ENCODE data around the gene MTOR. TPM values are rescaled to one million over a fixed set of nuclear protein-coding genes. Genes with fewer than 3 reads are reported as not detected.
"Not testable (repeated sequence)": the region's sequence is repeated elsewhere in the genome, so short reads cannot be mapped to it uniquely, and the experiment has no call there.

Gene MTOR
- total and polyA plus RNA-seq, 4 donors, result 15.1 to 36.6 (median 26.9) TPM

DNA sequence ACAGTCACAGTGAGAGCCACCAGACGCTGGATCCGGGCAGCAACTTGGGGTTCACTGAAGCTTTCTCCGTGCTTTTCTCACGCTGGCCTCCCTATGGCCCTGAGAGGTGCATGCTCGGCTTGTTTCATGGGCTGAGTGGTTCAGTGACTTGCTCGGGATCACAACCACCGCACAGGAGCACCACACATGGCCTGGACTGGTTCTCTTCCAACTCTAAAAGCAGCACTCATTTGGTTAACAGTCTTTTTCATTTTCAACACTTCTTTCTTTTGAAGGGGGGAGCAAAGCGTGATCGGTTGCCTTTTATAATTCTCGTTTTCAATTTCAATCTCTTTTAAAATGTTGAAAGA lies 36.8 kb upstream of the MTOR start:
- DNase-seq (no peak), ATAC-seq (ENCODE audit: insufficient read depth, low FRiP score) (no peak)
- H3K9ac ChIP-seq (ENCODE audit: insufficient read depth in 1 of 2, low read length in 2 of 2), result no peak overlapping the region
- H3K27me3 ChIP-seq (ENCODE audit: control insufficient read depth in 3 of 3, insufficient read depth in 3 of 3, low read length in 2 of 3), result no peaks in the 10 kb centered on the region
- WGBS, 2 donors, result 57 to 77% methylated on average over 10 of the region's 10 CpGs
- H3K36me3 ChIP-seq (ENCODE audit: control insufficient read depth in 4 of 4, insufficient read depth in 4 of 4, low read length in 4 of 4), result peaks cover 3 to 11% (median 7%) of the 10 kb centered on the region in 4 donors
- TF ChIP-seq, protein P1, sequence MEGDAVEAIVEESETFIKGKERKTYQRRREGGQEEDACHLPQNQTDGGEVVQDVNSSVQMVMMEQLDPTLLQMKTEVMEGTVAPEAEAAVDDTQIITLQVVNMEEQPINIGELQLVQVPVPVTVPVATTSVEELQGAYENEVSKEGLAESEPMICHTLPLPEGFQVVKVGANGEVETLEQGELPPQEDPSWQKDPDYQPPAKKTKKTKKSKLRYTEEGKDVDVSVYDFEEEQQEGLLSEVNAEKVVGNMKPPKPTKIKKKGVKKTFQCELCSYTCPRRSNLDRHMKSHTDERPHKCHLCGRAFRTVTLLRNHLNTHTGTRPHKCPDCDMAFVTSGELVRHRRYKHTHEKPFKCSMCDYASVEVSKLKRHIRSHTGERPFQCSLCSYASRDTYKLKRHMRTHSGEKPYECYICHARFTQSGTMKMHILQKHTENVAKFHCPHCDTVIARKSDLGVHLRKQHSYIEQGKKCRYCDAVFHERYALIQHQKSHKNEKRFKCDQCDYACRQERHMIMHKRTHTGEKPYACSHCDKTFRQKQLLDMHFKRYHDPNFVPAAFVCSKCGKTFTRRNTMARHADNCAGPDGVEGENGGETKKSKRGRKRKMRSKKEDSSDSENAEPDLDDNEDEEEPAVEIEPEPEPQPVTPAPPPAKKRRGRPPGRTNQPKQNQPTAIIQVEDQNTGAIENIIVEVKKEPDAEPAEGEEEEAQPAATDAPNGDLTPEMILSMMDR (IDR thresholded peaks at IDR 0.05; ENCODE audit: control extremely low read depth, extremely low read depth), result no peak
- H3K27ac ChIP-seq (ENCODE audit: low read depth in 1 of 2, low read length in 1 of 2), result no peak overlapping the region
- H3K4me1 ChIP-seq (ENCODE audit: control insufficient read depth in 5 of 5, insufficient read depth in 5 of 5, low read length in 5 of 5), result peaks cover 0 to 4% (median 0%) of the 10 kb centered on the region in 5 donors
- H3K9me3 ChIP-seq (ENCODE audit: control insufficient read depth in 4 of 4, insufficient read depth in 3 of 4, low read length in 3 of 4), result peaks cover 0 to 1% (median 0%) of the 10 kb centered on the region in 4 donors
- no peak overlapping the region for H3K4me3 ChIP-seq

DNA sequence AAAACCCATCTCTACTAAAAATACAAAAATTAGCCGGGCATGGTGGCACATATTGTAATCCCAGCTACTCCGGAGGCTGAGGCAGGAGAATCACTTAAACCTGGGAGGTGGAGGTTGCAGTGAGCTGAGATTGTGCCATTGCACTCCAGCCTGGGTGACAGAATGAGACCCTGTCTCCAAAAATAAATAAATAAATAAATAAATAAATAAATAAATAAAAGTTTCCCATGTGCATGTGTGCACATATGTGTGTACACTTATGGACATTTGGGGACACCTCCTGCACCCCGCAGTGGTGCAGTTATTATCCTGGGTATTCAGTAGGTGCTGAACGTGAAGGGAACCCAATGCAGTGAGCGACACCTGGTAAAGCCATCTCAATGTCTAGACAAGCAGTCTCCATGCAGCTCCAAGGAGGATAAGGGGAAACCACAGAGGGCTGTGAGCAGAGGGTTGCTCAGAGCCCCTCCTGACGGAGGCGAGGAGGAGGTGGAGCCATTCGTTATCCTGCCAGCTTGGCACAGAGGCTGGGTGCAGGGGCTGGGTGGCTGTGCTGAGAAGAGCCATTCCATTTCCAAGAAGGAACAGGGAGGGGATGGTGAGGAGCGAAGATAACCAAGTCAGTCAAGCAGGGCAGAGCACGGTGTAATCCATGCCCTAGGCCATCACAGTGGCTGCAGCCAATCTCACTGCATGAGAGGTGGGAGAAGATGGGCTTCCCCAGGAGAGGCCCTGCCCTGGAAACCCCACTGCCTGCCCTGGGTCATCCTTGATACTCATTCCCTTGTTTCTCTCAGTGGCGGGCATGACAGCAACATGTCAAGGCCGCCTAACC lies 36.3 kb upstream of the MTOR start:
- H3K27ac ChIP-seq (ENCODE audit: low read depth in 1 of 2, low read length in 1 of 2), result no peak overlapping the region
- WGBS, 2 donors, result 77 to 82% methylated on average over 12 of the region's 12 CpGs
- no peak overlapping the region for H3K9ac ChIP-seq (ENCODE audit: insufficient read depth in 1 of 2, low read length in 2 of 2)
- TF ChIP-seq, protein P1 (IDR thresholded peaks at IDR 0.05; ENCODE audit: control extremely low read depth, extremely low read depth), result no peak
- H3K4me3 ChIP-seq, result no peak overlapping the region
- DNase-seq (no peak), ATAC-seq (ENCODE audit: insufficient read depth, low FRiP score) (no peak)
- H3K9me3 ChIP-seq (ENCODE audit: control insufficient read depth in 4 of 4, insufficient read depth in 3 of 4, low read length in 3 of 4), result no peaks in the 10 kb centered on the region
- no peaks in the 10 kb centered on the region for H3K27me3 ChIP-seq (ENCODE audit: control insufficient read depth in 3 of 3, insufficient read depth in 3 of 3, low read length in 2 of 3)
- peaks cover 0 to 4% (median 0%) of the 10 kb centered on the region in 5 donors for H3K4me1 ChIP-seq (ENCODE audit: control insufficient read depth in 5 of 5, insufficient read depth in 5 of 5, low read length in 5 of 5)
- H3K36me3 ChIP-seq (ENCODE audit: control insufficient read depth in 4 of 4, insufficient read depth in 4 of 4, low read length in 4 of 4), result peaks cover 3 to 12% (median 7%) of the 10 kb centered on the region in 4 donors

DNA sequence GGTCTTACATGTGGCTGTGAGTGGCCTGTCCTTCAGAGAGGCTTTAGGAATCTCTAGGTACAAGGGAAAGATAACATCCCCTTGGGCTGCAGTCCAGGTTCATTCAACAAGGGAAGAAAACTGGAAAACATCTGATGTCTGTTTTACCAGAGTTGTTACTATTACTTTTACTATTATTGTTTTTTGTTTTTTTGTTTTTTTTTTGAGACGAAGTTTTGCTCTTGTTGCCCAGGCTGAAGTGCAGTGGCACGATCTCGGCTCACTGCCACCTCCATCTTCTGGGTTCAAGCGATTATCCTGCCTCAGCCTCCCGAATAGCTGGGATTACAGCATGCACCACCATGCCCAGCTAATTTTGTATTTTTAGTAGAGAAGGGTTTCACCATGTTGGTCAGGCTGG lies 35.4 kb upstream of the MTOR start:
- peaks cover 3 to 17% (median 7%) of the 10 kb centered on the region in 4 donors for H3K36me3 ChIP-seq (ENCODE audit: control insufficient read depth in 4 of 4, insufficient read depth in 4 of 4, low read length in 4 of 4)
- not testable (repeated sequence) for DNase-seq; H3K27ac ChIP-seq (ENCODE audit: low read depth in 1 of 2, low read length in 1 of 2); H3K9ac ChIP-seq (ENCODE audit: insufficient read depth in 1 of 2, low read length in 2 of 2); H3K4me1 ChIP-seq (ENCODE audit: control insufficient read depth in 5 of 5, insufficient read depth in 5 of 5, low read length in 5 of 5); H3K4me3 ChIP-seq; H3K27me3 ChIP-seq (ENCODE audit: control insufficient read depth in 3 of 3, insufficient read depth in 3 of 3, low read length in 2 of 3); H3K9me3 ChIP-seq (ENCODE audit: control insufficient read depth in 4 of 4, insufficient read depth in 3 of 4, low read length in 3 of 4); ATAC-seq (ENCODE audit: insufficient read depth, low FRiP score)
- WGBS, 2 donors, result 98% methylated on average over 5 of the region's 5 CpGs

- no peak overlapping the region for H3K4me3 ChIP-seq
- 97 to 98% methylated on average over 2 of the region's 2 CpGs for WGBS, 2 donors
- peaks cover 3 to 20% (median 7%) of the 10 kb centered on the region in 4 donors for H3K36me3 ChIP-seq (ENCODE audit: control insufficient read depth in 4 of 4, insufficient read depth in 4 of 4, low read length in 4 of 4)
Observed at GRCh38 chr1:11295905-11296304, 33.6 kb upstream of the MTOR start.

More at GRCh38 chr1:11295905-11296304, 33.6 kb upstream of the MTOR start:
- Histone ChIP-seq H3K27ac (ENCODE audit: low read depth in 1 of 2, low read length in 1 of 2) (no peak overlapping the region), H3K4me1 (ENCODE audit: control insufficient read depth in 5 of 5, insufficient read depth in 5 of 5, low read length in 5 of 5) (peaks cover 0 to 5% (median 0%) of the 10 kb centered on the region in 5 donors), H3K9ac (ENCODE audit: insufficient read depth in 1 of 2, low read length in 2 of 2) (no peak overlapping the region), H3K27me3 (ENCODE audit: control insufficient read depth in 3 of 3, insufficient read depth in 3 of 3, low read length in 2 of 3) (no peaks in the 10 kb centered on the region), H3K9me3 (ENCODE audit: control insufficient read depth in 4 of 4, insufficient read depth in 3 of 4, low read length in 3 of 4) (no peaks in the 10 kb centered on the region)
- TF ChIP-seq, protein P1 (IDR thresholded peaks at IDR 0.05; ENCODE audit: control extremely low read depth, extremely low read depth), result no peak
- DNase-seq (no peak), ATAC-seq (ENCODE audit: insufficient read depth, low FRiP score) (no peak)

Data from lung (tissue), 12 donors.